ENCODE results near the gene SPACA7. TPM values are rescaled to one million over a fixed set of nuclear protein-coding genes. Genes with fewer than 3 reads are reported as not detected.

The SPACA7 gene
- total and polyA plus RNA-seq, 9 of the 15 experiments (the other 6 are each of a cell fraction or from before 2014, with no cell fraction given): not detected

- Histone ChIP-seq H3K27ac (ENCODE audit: extremely low read depth, low read depth, low read length) (no peak overlapping the region), H3K9me1 (ENCODE audit: control insufficient read depth, insufficient read depth, low read length) (no peaks in the 10 kb centered on the region), H3K9me3 (replicated peaks; ENCODE audit: control insufficient read depth, insufficient read depth, low read depth, low read length) (no peaks in the 10 kb centered on the region), H3K9ac (ENCODE audit: insufficient read depth in 1 of 2, low read depth in 2 of 2, low read length in 2 of 2) (no peak overlapping the region), H3K4me3 (no peak overlapping the region), H4K20me1 (replicated peaks; ENCODE audit: control insufficient read depth, insufficient read depth, low read length) (no peaks in the 10 kb centered on the region), H3K4me1 (replicated peaks in 1 of 2; ENCODE audit: control insufficient read depth in 2 of 2, insufficient read depth in 2 of 2, low read length in 2 of 2) (peaks cover 0 to 7% of the 10 kb centered on the region in 2 experiments; a peak in 1 of 5 replicates), H2AFZ (ENCODE audit: low read depth, low read length) (no peak overlapping the region), H3K36me3 (ENCODE audit: control insufficient read depth, insufficient read depth, low read length) (no peaks in the 10 kb centered on the region), H3K27me3 (ENCODE audit: control insufficient read depth in 2 of 2, insufficient read depth in 2 of 2, low read length in 2 of 2) (peaks cover 6 to 33% of the 10 kb centered on the region in 2 experiments; a peak in 4 of 5 replicates), H3K79me2 (ENCODE audit: control insufficient read depth, insufficient read depth, low read length) (no peaks in the 10 kb centered on the region), H3K4me2 (ENCODE audit: insufficient read depth, low read length) (no peak overlapping the region)
- no TSS peak for BruUV-seq (replicated peaks)
- DNase-seq (ENCODE audit: extremely low read depth in 1 of 4, low spot score in 3 of 4) (no peak), FAIRE-seq (no peak), ATAC-seq (no peak)
- in situ Hi-C loops (cut with MboI) (loop anchor here (10.0 kb wide), 1 partner anchor 968 kb away; no protein-coding TSS in a partner anchor), intact Hi-C loops (cut with micrococcal nuclease) (no loop called here)
- peak; percentile 27 to 33; a peak in 1 of 4 replicates for TF ChIP-seq NRF1 (conservative IDR thresholded peaks at IDR 0.05 in 1 of 2, IDR thresholded peaks at IDR 0.05 in 1 of 2)
- no peak for TF ChIP-seq ZNF431 (CRISPR knock-in tag; IDR thresholded peaks at IDR 0.05)
- ChIA-PET POLR2A (no interaction called here), CTCF (ENCODE audit: low intra/inter-chr PET ratio) (interaction anchor here (0.6 to 1.8 kb wide), 3 partner anchors 164 to 1631 kb away, joined by 3 to 6 read pairs (median 3); no protein-coding TSS in a partner anchor)
- 0% methylated on average over 13 of the region's 21 CpGs for WGBS (ENCODE audit: insufficient coverage, low coverage, missing lambda C conversion rate)
Observed at GRCh38 chr13:112442483-112443090, 66.4 kb downstream of the SPACA7 start.

- no peak for FAIRE-seq
Observed at GRCh38 chr13:112443191-112443994, 67.2 kb downstream of the SPACA7 start.

More at GRCh38 chr13:112443191-112443994, 67.2 kb downstream of the SPACA7 start:
- no peaks in the 10 kb centered on the region for H4K20me1 ChIP-seq (replicated peaks; ENCODE audit: control insufficient read depth, insufficient read depth, low read length)
- CTCF ChIA-PET (ENCODE audit: low intra/inter-chr PET ratio): interaction anchor here (0.6 to 1.8 kb wide), 3 partner anchors 163 to 1631 kb away, joined by 3 to 6 read pairs (median 3); no protein-coding TSS in a partner anchor
- no peak overlapping the region for H3K9ac ChIP-seq (ENCODE audit: insufficient read depth in 1 of 2, low read depth in 2 of 2, low read length in 2 of 2)
- POLR2A ChIA-PET: no interaction called here
- H3K27ac ChIP-seq (ENCODE audit: extremely low read depth, low read depth, low read length): no peak overlapping the region
- no peak overlapping the region for H3K4me3 ChIP-seq
- WGBS (ENCODE audit: insufficient coverage, low coverage, missing lambda C conversion rate): 8% methylated on average over 16 of the region's 31 CpGs
- H3K27me3 ChIP-seq (ENCODE audit: control insufficient read depth in 2 of 2, insufficient read depth in 2 of 2, low read length in 2 of 2): peaks cover 13 to 41% of the 10 kb centered on the region in 2 experiments; a peak in 4 of 5 replicates
- peak; percentile 9 to 28 (median 20) for DNase-seq (ENCODE audit: extremely low read depth in 1 of 4, low spot score in 3 of 4)
- intact Hi-C loops (cut with micrococcal nuclease): no loop called here
- ATAC-seq: peak; percentile 77
- in situ Hi-C loops (cut with MboI): loop anchor here (10.0 kb wide), 1 partner anchor 969 kb away; no protein-coding TSS in a partner anchor
- peak in 1 of 2 experiments; percentile 3; a peak in 2 of 4 replicates for TF ChIP-seq RAD21 (CRISPR knock-in tag; conservative IDR thresholded peaks at IDR 0.05 in 1 of 2, IDR thresholded peaks at IDR 0.05 in 1 of 2)
- peak in 2 of 3 experiments; percentile 23 to 41; a peak in 3 of 6 replicates for TF ChIP-seq CTCF (IDR thresholded peaks at IDR 0.05 in 2 of 3, conservative IDR thresholded peaks at IDR 0.05 in 1 of 3; ENCODE audit: insufficient read depth in 2 of 3, low read depth in 1 of 3, low read length in 3 of 3)
- TF ChIP-seq FOXO4 (CRISPR knock-in tag; IDR thresholded peaks at IDR 0.05): no peak
- no peak overlapping the region for H3K4me2 ChIP-seq (ENCODE audit: insufficient read depth, low read length)
- H3K9me3 ChIP-seq (replicated peaks; ENCODE audit: control insufficient read depth, insufficient read depth, low read depth, low read length): no peaks in the 10 kb centered on the region
- BruUV-seq (replicated peaks): no TSS peak
- H3K9me1 ChIP-seq (ENCODE audit: control insufficient read depth, insufficient read depth, low read length): no peaks in the 10 kb centered on the region
- H3K79me2 ChIP-seq (ENCODE audit: control insufficient read depth, insufficient read depth, low read length): no peaks in the 10 kb centered on the region
- H3K4me1 ChIP-seq (replicated peaks in 1 of 2; ENCODE audit: control insufficient read depth in 2 of 2, insufficient read depth in 2 of 2, low read length in 2 of 2): peaks cover 0 to 7% of the 10 kb centered on the region in 2 experiments; a peak in 1 of 5 replicates
- H2AFZ ChIP-seq (ENCODE audit: low read depth, low read length): no peak overlapping the region
- H3K36me3 ChIP-seq (ENCODE audit: control insufficient read depth, insufficient read depth, low read length): no peaks in the 10 kb centered on the region

Measured in K562 (cell line).